Measurements from ENCODE around the gene CCDC28A. TPM values are rescaled to one million over a fixed set of nuclear protein-coding genes. Genes with fewer than 3 reads are reported as not detected.

CCDC28A gene
- total RNA-seq, 1 experiment from 2014 or later: 12.3 TPM

DNA sequence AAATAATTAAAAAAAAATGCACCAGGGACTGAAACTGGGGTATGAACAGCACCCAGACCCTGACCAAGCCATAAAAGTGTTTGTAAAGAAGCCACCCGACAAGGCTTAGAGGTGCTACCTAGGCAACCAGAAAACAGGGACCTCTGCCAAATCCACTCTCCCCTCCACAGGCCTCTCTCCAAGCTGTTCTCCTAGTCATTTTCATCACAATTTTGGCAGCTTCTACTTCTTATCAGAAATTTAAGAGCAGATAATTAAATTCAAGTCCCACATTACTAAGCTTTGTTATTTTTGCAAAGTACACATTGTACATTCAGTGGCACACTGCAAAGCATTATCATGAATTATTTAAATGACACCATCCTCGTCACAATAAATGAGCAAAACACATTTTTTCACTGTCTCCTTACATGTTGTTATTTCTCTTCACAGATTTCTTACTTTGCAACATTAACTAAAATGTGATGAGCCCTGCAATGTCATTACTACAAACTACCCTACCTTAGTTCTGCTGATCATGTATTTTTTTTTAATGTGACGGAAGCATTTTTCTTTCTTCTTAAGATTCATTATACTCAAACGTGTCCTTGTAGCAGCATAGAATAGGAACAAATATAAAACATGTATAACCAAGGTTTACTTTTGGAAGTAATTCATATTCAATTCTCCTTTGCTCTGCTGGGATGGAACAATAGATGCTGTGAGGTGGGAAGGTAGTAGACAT lies 60.4 kb downstream of the CCDC28A start:
- H4K20me1 ChIP-seq (ENCODE audit: insufficient read depth): no peaks in the 10 kb centered on the region

DNA sequence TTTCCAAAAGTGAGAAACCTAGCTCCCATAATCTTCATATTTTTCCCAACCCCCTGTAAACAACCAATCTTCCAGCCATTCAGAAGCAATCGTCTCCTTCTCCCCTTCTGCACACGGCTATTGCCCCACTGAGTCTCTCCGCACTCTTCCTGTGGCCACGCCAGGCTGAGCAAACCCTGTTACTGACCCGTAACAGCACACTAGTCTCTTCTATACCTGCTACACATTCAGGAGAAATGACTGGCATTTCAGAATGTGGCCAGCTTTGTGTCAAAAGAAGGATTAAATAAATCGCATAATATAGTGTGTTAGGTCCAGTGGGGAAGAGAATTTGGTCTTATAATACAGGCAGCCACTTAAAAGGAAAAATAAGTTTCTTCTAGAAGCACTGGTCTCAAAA lies 63.7 kb downstream of the CCDC28A start:
- POLR2A ChIA-PET (ENCODE audit: unreplicated experiment): no interaction called here
- intact Hi-C loops (cut with micrococcal nuclease; ENCODE audit: unreplicated experiment): no loop called here
- no peak overlapping the region for H2AFZ ChIP-seq

More for the DNA sequence above, 60.4 kb downstream of the CCDC28A start:
- Histone ChIP-seq H3K27me3 (ENCODE audit: insufficient read depth, low read depth) (no peaks in the 10 kb centered on the region), H3K4me1 (replicated peaks; ENCODE audit: insufficient read depth) (no peaks in the 10 kb centered on the region), H3K9me3 (ENCODE audit: insufficient read depth, low read depth) (no peaks in the 10 kb centered on the region), H3K79me2 (ENCODE audit: low read depth) (no peaks in the 10 kb centered on the region), H3K9me2 (ENCODE audit: insufficient read depth) (no peaks in the 10 kb centered on the region; the same call in 1 of the 2 replicates), H3F3A (ENCODE audit: insufficient read depth, low read depth) (no peaks in the 10 kb centered on the region), H3K27ac (no peak overlapping the region), H2AFZ (no peak overlapping the region), H3K4me3 (no peak overlapping the region), H3K36me3 (ENCODE audit: low read depth) (no peaks in the 10 kb centered on the region), H3K4me2 (no peak overlapping the region)
- no peak for DNase-seq
- ChIA-PET POLR2A (ENCODE audit: unreplicated experiment) (no interaction called here), CTCF (no interaction called here)
- TF ChIP-seq, protein P1, sequence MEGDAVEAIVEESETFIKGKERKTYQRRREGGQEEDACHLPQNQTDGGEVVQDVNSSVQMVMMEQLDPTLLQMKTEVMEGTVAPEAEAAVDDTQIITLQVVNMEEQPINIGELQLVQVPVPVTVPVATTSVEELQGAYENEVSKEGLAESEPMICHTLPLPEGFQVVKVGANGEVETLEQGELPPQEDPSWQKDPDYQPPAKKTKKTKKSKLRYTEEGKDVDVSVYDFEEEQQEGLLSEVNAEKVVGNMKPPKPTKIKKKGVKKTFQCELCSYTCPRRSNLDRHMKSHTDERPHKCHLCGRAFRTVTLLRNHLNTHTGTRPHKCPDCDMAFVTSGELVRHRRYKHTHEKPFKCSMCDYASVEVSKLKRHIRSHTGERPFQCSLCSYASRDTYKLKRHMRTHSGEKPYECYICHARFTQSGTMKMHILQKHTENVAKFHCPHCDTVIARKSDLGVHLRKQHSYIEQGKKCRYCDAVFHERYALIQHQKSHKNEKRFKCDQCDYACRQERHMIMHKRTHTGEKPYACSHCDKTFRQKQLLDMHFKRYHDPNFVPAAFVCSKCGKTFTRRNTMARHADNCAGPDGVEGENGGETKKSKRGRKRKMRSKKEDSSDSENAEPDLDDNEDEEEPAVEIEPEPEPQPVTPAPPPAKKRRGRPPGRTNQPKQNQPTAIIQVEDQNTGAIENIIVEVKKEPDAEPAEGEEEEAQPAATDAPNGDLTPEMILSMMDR (conservative IDR thresholded peaks at IDR 0.05): no peak
- TF ChIP-seq EZH2 (IDR thresholded peaks at IDR 0.05; ENCODE audit: low read depth): no peak
- intact Hi-C loops (cut with micrococcal nuclease; ENCODE audit: unreplicated experiment): no loop called here
- no TSS peak for BruUV-seq (replicated peaks)

More for the DNA sequence above, 63.7 kb downstream of the CCDC28A start:
- Histone ChIP-seq H3K4me3 (no peak overlapping the region), H3K36me3 (ENCODE audit: low read depth) (no peaks in the 10 kb centered on the region), H3K4me2 (no peak overlapping the region), H3K79me2 (ENCODE audit: low read depth) (no peaks in the 10 kb centered on the region), H3K4me1 (replicated peaks; ENCODE audit: insufficient read depth) (no peaks in the 10 kb centered on the region), H3K27me3 (ENCODE audit: insufficient read depth, low read depth) (no peaks in the 10 kb centered on the region), H4K20me1 (ENCODE audit: insufficient read depth) (no peaks in the 10 kb centered on the region), H3F3A (ENCODE audit: insufficient read depth, low read depth) (no peaks in the 10 kb centered on the region), H3K9me3 (ENCODE audit: insufficient read depth, low read depth) (no peaks in the 10 kb centered on the region; the same call in 1 of the 2 replicates), H3K9me2 (ENCODE audit: insufficient read depth) (no peaks in the 10 kb centered on the region; the same call in 1 of the 2 replicates), H3K27ac (no peak overlapping the region)
- TF ChIP-seq, protein P1 (conservative IDR thresholded peaks at IDR 0.05): no peak
- TF ChIP-seq EZH2 (IDR thresholded peaks at IDR 0.05; ENCODE audit: low read depth): no peak
- no TSS peak for BruUV-seq (replicated peaks)
- CTCF ChIA-PET: no interaction called here
- no peak for DNase-seq

Other genes starting within 250 kb of the CCDC28A start
- not detected in 2 replicates for gene ECT2L, start 22.3 kb downstream of the CCDC28A start, total RNA-seq (2021)
- gene REPS1, start 214.5 kb downstream of the CCDC28A start, total RNA-seq (2021): 32.0 and 39.6 TPM in 2 replicates

Measured in PC-9 (cell line).